COLO668 (cell line): ENCODE measurements around the gene GTF2A2.
"Not testable (repeated sequence)": the region's sequence is repeated elsewhere in the genome, so short reads cannot be mapped to it uniquely, and the experiment has no call there.

Source experiments
- DNase-seq: peaks from one replicate; lab custom pipeline; 2025; ENCODE audit not compliant: unreplicated experiment; lab: John Stamatoyannopoulos, UW

The GTF2A2 gene

GRCh38 chr15:59676565-59676964, 19.2 kb upstream of the GTF2A2 start:
- DNase-seq = no peak

GRCh38 chr15:59674361-59674877, 17.1 kb upstream of the GTF2A2 start:
- DNase-seq = no peak

- DNase-seq = no peak
Measured at GRCh38 chr15:59668556-59668955, 11.2 kb upstream of the GTF2A2 start.

- no peak for DNase-seq
Measured at GRCh38 chr15:59662260-59662659, 4.9 kb upstream of the GTF2A2 start.

- no peak for DNase-seq
Measured at GRCh38 chr15:59659366-59659765, 2.1 kb upstream of the GTF2A2 start.

GRCh38 chr15:59657635-59658125, 365 bp upstream of the GTF2A2 start:
- DNase-seq = no peak

- DNase-seq = no peak
Measured at GRCh38 chr15:59654046-59654445, 3.3 kb downstream of the GTF2A2 start.

GRCh38 chr15:59649603-59650002, 7.7 kb downstream of the GTF2A2 start:
- no peak for DNase-seq

GRCh38 chr15:59647085-59647484, 10.2 kb downstream of the GTF2A2 start:
- DNase-seq = no peak

- DNase-seq = no peak
Measured at GRCh38 chr15:59646277-59646676, 11.0 kb downstream of the GTF2A2 start.

GRCh38 chr15:59645812-59646211, 11.5 kb downstream of the GTF2A2 start:
- not testable (repeated sequence) for DNase-seq

GRCh38 chr15:59644756-59645155, 12.6 kb downstream of the GTF2A2 start:
- DNase-seq = no peak

GRCh38 chr15:59642351-59642750, 15.0 kb downstream of the GTF2A2 start:
- DNase-seq = no peak

GRCh38 chr15:59637507-59637906, 19.8 kb downstream of the GTF2A2 start:
- DNase-seq = not testable (repeated sequence)

- DNase-seq = no peak
Measured at GRCh38 chr15:59636184-59636583, 21.1 kb downstream of the GTF2A2 start.

- DNase-seq = no peak
Measured at GRCh38 chr15:59632714-59633113, 24.6 kb downstream of the GTF2A2 start.

GRCh38 chr15:59622289-59622688, 35.0 kb downstream of the GTF2A2 start:
- DNase-seq = peak; percentile 77

GRCh38 chr15:59618406-59618805, 38.9 kb downstream of the GTF2A2 start:
- no peak for DNase-seq

GRCh38 chr15:59616379-59616778, 40.9 kb downstream of the GTF2A2 start:
- DNase-seq = peak; percentile 26

- DNase-seq = no peak
Measured at GRCh38 chr15:59615661-59616060, 41.7 kb downstream of the GTF2A2 start.

GRCh38 chr15:59614153-59614552, 43.2 kb downstream of the GTF2A2 start:
- DNase-seq = no peak

- peak; percentile 24 for DNase-seq
Measured at GRCh38 chr15:59611276-59612260, 45.7 kb downstream of the GTF2A2 start, which contains the start of gene GCNT3. Gene GCNT3 (plus strand): TSS chr15:59611783. CDS start chr15:59618239, 6,456 bp downstream.
